SW480 (cell line): ENCODE measurements around the gene MS4A10.
"Not testable (repeated sequence)": the region's sequence is repeated elsewhere in the genome, so short reads cannot be mapped to it uniquely, and the experiment has no call there.

ENCODE experiments used
- DNase-seq: peaks from one replicate; pipeline ENCODE4 v3.0.0-alpha.2; 2016; ENCODE audit warnings: low spot score

The MS4A10 gene

GRCh38 chr11:60788401-60789125 lies 3.4 kb downstream of the MS4A10 start:
- no peak for DNase-seq

DNA sequence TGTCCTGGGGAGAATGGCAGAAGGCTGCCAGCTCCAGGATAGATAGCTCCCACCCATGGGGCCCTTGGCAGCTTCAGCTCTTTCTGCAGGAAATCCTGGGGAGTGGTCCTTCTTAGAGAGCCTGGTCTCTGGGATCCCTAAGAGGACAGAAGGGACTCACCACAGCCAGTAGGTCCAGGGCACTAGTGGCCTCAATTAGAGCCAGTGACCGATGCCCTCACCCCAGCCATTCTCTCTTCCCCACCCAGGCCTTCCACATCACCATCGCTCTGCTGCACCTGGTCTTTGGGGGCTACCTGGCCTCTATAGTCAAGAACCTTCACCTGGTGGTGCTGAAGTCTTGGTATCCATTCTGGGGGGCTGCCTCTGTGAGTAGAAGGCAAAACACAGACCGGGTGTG lies 5.6 kb downstream of the MS4A10 start:
- no peak for DNase-seq

- no peak for DNase-seq
These were observed 6.2 kb downstream of the MS4A10 start for GRCh38 chr11:60791153-60791933.

DNA sequence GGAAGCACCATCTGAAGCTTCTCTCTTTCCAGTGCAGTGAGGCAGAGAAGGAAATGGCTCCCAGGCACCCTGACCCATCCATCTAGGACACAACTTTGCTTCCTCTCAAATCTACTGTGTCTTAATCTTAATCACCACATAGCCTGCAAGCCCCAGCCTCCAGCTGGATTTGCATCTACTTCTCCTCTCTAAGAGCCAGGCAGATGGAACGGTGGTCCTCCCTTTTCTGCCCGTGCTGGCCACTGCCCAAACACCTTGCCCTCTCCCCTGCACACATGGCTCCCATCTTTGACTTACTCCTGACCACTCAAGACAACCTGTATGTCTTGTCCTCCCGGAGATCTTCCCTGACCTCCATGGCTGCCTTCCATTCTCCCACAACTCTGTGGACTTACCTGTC lies 7.4 kb downstream of the MS4A10 start:
- no peak for DNase-seq

DNA sequence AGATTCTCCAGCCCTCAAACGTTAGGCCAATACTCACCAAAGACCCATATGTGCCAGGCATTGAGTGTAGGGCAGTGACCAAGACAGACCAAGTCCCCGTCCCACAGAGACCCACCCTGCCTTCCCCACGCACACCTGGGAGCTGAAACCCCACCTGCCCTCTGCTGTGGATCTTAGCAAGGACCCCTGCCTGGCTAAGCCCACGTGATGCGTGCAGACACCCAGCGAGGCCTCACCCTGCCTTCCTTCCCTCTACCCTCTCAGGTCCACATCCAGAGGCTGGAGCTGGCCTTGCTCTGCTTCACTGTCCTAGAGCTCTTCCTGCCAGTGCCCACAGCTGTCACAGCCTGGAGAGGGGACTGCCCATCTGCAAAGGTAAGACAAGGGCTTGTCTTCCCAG lies 10.2 kb downstream of the MS4A10 start:
- DNase-seq = no peak

- DNase-seq = no peak
These were observed 12.9 kb downstream of the MS4A10 start for GRCh38 chr11:60797846-60798630.

GRCh38 chr11:60798631-60799030 lies 13.5 kb downstream of the MS4A10 start:
- no peak for DNase-seq

DNA sequence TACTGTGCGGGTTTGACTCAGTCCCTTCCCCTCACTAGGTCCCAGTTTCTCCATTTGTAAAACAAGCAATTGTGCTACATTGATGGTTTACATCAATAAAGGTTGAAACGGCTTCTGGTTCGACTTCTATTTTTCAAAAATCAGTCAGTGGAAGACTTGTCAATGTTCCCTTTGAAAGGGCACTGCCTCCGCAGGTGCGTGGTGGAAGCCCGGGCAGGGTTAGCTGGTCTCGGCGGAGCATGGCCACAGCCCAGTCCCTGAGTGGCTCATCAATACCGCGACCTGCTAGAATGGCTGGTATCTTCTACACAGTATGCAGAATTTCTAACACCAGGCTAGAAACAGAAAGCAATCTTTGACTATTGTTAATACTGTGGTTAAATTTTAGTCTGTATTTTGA lies 16.1 kb downstream of the MS4A10 start:
- no peak for DNase-seq

GRCh38 chr11:60803273-60803936 lies 18.3 kb downstream of the MS4A10 start:
- DNase-seq = no peak

- DNase-seq = no peak
These were observed 24.1 kb downstream of the MS4A10 start for GRCh38 chr11:60809249-60809648.

DNA sequence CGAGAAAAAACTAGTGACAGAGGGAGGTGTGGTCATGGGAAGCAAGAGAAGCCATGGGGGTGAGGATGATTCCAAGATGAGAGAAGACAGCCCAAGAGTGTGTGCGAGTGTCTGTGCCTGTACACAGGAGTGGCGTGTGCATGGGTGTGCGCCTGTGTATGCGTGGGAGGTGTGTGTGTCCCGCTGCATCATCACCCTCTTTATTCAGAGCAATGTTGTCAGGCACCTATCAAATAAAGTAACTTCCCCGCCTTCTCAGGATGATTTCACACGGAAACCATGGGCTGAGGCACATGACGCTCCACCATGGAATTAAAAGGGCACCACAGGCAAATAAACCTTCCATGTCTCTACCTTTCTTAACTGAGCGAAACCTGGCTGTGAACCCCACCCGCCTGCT lies 24.6 kb downstream of the MS4A10 start:
- DNase-seq = peak; percentile 10

DNA sequence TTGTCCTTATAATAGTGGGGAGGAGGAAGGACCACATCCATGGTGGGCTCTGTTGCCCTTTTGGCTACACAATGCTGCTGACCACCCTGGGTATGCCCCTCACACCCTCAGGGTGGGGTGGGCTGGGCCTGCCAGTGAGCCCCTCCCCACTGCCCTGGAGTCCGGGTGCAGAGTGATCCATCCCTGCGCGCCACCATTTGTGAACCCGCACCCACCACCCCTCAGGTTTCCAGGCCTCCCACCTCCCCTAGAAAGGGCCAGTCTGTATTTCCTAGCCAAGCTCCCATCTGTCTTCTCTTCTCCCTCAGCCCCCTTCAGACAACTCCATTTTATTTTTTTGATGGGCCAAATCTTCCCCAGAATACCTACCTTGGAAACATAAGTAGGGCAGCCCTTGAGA lies 25.0 kb downstream of the MS4A10 start:
- no peak for DNase-seq

DNA sequence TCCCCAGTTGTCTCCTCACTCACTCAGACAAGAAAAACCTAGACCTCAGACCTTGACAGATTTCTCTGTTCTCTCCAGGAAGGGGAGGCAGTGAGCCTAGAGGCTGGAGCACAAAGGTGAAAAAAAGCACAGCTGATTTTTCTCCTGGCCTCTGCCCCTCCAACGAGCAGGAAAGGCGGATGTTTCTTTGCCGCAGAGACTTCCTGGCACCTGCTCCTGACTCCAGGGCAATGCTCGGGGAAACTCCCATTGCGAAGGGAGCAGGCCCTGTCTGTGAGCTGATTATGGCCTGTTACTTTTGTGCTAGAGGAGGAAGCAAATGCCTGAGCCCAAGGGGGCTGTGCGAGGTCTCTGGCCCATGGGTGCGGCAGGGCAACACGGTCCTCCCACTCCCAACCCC lies 25.4 kb downstream of the MS4A10 start:
- no peak for DNase-seq

DNA sequence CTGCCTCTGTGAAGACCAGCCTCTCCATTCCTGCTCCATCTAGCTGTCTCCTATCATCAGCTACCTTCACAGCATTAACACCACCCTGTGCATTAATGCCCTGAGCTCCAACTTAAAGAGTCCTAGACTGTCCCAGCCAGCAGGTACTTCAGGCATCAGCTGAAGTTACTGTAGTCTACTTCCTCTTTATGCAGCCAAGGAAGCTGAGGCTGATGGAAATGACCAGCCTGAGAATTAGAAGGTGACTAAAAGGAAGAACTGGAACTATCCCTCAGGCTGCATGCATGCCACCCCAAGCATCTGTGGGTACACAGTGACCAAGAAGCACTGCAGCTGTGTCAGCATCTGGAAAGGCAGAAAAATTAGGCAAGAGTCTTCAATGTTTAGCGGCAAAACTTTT lies 28.2 kb downstream of the MS4A10 start:
- no peak for DNase-seq

GRCh38 chr11:60814112-60814511 lies 29.0 kb downstream of the MS4A10 start:
- no peak for DNase-seq

DNA sequence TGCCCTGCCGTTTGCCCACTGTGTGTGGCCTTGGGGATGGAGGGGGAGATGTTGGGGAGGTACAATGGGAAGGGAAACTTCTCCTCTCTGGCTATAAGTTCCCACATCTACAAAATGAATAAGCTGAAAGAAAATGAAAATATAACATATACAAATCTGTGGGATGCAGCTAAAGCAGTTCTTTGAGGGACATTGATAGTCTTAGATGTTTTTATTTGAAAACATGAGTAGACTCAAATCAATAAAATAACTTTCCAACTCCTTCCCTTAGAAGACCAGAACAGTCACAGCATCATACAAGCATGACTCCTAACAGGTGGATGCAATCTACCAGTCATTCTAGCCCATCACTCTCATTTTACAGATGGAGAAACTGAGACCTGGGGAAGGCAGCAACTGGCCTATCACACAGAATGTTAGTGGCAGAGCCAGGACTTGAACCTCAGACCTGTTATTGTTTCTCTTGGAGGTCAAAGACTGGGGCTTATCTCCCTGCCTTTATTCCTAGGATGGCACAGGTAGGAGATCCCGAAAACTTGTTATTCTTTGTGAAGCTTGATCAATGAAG lies 31.5 kb downstream of the MS4A10 start:
- DNase-seq = no peak

GRCh38 chr11:60818057-60818456 lies 32.9 kb downstream of the MS4A10 start:
- no peak for DNase-seq

DNA sequence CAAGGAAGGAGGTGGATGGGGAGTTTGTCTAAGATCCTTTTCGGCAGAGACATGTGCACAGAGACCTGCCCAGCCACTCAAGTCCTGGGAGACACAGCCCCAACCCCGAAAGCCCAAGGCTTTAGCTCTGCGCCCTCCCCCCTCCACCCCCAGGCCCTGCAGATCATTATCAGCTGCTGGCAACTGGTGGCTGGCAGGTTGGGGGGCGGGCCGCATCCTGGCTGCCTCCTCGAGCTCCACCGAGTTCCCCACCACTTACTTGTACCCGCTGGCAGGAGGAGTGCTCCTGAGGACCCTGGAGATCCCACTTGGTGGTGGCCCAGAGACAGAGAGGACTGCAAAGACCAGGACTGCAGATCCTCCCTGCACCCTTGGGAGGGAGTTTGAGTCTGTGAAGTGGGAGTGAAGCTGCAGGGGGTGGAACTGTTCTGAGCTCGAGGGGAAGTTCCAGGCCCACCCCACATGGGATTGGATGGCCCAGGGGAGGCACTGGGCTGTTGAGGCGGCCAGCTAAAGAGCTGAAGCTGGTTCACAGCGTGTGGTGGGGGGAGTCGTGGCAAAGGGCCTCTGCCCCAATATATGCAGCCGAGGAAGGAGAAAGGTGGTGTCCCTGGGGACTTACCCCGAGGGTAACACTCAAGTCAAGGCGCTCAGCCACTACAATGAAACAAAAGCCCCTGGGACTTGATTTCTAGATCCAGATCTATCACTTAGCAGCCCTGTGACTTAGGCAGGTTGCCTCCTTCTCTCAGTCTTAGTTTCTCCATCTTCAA lies 36.9 kb downstream of the MS4A10 start:
- DNase-seq = no peak

DNA sequence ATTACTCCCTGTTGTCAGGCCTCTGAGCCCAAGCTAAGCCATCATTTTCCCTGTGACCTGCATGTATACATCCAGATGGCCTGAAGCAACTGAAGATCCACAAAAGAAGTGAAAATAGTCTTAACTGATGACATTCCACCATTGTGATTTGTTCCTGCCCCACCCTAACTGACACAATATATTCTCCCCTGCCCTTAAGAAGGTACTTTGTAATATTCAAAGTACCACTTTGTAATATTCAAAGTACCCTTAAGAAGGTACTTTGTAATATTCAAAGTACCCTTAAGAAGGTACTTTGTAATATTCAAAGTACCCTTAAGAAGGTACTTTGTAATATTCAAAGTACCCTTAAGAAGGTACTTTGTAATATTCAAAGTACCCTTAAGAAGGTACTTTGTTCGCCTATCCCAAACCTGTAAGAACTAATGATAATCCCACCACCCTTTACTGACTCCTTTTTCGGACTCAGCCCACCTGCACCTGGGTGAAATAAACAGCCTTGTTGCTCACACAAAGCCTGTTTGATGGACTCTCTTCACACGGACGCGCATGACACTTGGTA lies 38.7 kb downstream of the MS4A10 start:
- not testable (repeated sequence) for DNase-seq

- DNase-seq = no peak
These were observed 40.0 kb downstream of the MS4A10 start for GRCh38 chr11:60825118-60825517.

- no peak for DNase-seq
These were observed 40.7 kb downstream of the MS4A10 start for GRCh38 chr11:60825790-60826189.
